GM19467 (cell line): ENCODE measurements around the gene CEP192.
"Not testable (repeated sequence)": the region's sequence is repeated elsewhere in the genome, so short reads cannot be mapped to it uniquely, and the experiment has no call there.

Experiments
- ATAC-seq: cut with Tn5 transposase; IDR thresholded peaks from one replicate; pipeline ENCODE4 v1.9.1; 2021; ENCODE audit warnings: mild to moderate bottlenecking, moderate library complexity; ENCODE audit not compliant: unreplicated experiment

Gene CEP192

DNA sequence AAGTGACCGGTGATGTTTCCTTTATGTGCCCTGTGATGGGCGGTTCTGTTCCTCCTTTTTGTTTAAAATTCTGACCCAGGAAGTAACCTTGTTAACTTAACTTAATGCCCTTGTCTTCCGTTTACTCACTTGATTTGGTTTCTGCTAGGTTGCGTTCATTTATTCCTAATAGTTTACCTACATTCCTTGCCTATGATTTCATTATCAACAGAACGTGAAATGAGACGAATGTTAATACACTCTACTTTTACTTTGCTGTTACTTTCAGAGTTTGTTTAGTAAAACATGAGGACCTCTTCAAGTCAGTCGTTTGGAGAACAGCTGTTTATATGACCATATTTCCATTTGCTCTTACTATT is 638 bp downstream of the CEP192 start:
- no peak for ATAC-seq

DNA sequence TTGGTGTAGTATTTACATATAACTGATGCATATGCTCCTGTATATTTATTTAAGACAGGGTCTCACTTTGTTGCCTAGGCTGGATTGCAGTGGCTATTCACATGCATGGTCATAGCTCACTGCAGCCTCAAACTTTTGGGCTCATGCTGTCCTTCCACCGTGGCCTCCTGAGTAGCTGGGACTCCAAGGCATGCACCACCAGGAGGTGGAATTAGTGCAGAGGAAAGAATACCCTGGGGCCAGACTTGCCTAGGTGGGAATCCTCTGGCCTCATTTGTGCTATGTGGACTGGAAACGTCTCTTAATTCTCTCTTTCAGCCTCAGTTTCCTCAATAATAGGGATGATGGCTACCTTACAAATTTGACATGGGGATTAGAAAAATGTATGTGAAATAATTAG is 2.3 kb downstream of the CEP192 start:
- ATAC-seq: no peak

DNA sequence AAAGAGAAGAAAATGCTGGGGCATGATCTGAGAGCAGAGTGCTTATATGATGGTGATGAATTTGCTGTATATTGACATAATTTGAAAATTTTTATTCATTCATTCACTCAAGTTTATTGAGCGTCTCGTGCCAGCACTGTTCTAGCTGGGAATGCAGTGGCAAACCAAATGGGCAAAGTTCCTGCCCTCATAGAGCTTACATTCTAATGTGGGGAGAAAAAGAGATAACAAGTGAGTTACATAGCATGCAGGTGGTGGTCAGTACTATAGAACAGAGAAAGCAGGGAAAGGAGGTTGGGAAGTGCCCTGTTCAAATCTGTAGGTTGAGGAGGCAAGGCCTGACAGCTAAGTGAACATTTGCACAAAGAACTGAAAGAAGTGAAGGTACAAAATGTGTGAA is 4.3 kb downstream of the CEP192 start:
- no peak for ATAC-seq

DNA sequence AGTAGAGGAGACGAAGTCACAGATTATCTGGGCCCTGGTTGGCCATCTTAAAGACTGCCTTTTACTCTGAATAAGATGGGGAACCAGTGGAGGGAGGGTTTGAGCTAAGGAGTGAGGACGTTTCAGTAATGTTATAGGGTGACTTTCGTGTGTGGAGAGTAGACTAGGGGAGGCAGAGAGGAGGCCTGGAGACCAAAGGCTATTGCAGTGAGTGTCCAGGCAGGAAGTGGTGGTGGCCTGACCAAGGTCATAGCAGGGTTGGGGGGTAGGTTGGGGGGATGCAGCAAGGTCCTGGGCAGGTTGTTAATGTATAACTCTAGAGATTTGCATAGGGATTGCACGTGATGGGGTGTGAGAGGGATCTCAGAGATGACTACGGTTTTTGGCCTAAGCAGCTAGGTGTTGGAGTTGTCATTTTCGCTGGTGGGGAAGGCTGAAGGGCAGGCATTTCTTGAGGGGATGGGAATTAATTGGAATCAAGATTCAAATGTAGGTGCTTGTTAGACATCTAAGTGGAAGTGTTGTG is 4.9 kb downstream of the CEP192 start:
- ATAC-seq: no peak

DNA sequence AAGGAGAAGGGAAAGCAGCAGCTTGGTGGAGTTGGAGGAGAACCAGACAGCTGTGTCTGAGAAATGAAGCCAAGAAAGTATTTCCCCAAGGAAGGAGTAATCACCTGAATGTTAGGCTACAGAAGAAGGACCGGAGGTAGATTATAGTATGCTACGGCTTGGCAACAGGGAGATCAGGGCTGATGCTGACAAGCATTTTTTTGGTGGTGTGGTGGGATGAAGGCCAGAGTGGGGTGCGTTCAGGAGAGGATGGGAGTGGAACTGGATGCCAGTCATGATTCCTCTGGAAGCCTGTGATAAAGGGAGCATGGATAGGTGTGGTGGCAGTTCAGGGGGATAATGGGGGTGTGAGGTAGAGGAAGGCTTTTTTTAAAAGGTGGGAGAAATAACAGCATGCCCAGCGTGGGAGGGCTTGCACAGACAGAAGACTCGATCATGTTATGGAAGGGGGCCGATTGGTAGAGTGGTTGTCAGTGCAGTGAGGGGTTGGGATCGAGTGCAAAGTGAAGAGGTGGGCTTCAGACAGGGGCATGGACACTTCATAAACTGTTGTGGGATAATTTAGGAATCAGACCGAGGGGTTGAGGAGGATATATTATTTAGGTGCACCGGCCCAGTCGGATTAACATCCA is 5.6 kb downstream of the CEP192 start:
- no peak for ATAC-seq

DNA sequence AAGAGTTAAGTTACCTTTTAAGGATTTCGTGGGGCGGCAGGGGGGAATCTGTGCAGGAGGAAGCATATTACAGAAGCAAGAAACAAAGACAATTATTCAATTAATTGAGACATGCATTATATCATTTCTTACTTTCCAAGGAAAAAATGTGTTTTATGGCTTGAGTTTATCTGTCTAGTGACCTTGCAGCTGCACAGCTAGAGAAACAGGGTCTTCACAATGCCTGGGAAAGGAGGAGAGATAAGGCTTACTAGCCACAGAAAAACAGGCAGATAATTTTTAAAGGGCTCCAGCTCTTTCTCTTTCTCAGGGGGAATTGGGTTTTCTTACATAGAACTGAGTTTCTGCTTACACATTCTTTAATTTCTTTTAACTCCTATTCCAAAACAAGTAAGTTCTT is 6.2 kb downstream of the CEP192 start:
- not testable (repeated sequence) for ATAC-seq

DNA sequence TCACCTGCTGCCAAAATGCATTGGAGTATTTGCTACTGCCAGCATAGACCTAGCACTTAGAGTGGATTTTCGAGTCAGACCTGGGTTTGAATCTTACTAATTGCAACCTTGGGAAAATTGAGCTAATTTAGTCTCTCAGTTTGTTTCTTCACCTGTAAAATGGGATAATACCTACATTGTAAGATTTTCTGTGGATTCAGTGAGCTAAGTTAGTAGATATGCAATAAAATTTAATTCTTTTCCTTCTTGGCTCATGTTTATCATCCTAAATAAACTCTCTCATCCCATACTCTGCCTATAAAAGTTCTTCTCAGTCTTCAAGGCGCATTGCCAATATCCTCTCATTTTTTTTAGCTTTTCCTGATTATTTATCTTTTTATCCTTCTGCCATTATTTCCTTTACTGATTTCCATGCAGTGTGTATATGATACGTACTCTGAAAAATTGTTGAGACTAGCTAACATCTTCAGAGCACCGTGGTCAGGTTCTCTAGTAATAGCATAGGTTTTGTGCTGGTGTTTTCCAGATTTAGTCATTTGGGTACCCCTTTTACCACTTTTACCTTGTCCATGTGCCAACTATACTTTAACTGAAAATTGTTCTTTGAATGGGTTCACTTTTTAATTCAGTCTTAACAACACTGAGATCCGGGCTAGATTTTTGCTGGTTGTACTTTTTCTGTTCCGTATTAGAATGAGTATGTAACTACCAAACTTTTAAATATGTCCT is 7.3 kb downstream of the CEP192 start:
- no peak for ATAC-seq

DNA sequence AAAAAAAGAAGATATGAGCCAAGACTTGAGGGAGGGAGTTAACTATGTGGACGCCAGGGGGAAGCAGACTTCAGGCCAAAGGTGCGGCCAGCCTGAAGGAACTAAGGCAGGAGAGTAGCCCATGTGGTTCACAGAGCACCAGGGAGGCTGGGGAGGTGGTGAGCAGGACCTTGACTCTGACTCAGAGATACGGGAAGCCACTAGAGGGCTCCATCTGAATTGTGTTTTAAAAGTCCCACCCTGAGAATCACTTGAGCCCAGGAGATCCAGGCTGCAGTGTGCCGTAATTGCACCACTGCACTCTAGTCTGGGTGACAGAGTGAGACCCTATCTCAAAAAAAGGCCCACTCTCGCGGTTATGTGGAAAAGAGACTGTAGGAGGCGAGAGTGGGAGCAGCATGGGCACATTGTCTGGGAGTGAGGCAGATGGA is 12.3 kb downstream of the CEP192 start:
- ATAC-seq: no peak

DNA sequence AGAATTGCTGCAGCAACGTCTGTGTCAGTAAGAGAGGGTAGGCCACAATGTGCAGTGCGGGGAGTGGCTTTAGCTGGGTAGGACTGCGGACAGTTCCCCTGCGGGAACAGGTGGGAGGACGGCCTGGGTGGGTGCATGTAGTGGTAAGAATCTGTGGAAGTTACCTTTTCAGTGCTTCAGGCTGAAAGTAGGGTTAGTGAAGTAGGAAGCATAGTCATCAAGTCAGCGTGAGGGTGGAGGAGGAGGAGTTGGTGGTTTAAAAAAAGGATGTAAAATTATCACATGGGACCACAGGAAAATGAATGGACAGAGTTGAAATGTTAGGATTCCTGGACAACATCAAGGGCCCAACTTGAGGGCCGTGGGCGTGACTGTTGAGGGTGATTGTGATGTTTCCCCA is 13.2 kb downstream of the CEP192 start:
- no peak for ATAC-seq

DNA sequence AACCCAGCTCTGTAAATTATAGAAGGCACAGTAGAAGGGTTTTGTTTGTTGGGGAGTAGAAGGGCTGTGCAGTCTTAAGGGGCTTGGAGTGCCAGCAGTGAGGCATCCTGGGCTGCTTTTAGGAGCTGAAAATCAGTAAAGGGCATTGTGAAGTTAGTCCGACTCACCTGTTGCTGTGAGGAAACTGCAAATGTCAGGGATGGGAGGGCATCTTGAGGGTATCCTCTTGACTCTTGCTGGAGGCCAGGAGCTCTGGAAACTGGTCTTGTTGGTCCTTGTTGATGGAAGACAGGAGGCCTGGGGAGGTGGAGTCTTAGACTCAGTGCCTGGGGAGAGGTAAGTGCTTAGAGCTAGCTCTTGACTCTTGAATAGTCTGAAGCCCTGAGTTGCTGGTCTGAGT is 14.1 kb downstream of the CEP192 start:
- ATAC-seq: no peak

DNA sequence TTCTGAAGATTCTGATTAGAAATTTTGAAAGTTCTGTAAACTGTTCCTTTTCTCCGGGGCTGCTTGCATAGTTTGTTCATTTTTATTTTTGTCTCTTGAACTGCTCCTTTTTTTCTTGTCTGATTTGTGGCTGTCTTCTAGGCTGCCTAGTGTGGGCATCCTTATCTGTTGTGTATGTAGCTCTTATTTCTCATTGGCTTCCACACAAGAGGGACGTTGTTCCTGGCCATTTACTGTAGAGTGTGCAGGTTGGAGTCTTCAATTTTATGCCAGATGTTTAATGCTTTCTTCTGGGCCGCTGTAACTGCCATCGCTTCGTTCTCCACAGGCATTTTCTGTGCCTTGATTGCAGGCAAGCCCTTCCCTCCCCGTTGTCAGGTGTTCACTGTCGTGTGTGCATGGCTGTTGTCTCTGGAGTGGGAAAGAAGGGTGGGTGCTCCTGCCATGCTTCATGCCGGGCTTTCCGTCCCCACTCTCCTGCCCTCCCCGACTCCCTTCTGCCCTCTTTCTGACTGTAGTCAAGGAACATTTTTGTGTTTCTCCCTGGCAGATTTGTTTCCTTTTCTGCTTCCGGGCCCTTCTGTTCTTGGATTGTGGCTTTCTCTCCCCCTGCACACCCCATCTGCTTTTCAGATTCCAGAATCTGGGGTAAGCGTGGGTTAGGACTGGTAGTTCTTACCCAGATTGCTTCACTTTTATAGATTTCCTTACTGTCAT is 15.5 kb downstream of the CEP192 start:
- no peak for ATAC-seq

DNA sequence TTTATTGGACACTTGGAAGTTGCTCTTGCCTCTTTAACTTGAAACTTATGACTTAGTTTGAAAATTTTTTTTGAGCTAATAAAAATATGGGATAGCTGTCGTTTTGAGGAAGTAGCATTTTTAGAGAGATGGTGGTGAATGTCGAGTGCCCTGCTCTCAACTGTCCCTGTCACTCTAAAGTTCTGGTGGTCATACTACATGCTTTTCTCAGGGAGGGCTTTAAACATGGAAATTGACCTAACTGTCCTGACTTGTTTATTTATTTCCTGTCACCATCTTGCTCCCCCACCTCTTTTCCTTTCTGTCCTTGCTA is 16.0 kb downstream of the CEP192 start:
- ATAC-seq: no peak

DNA sequence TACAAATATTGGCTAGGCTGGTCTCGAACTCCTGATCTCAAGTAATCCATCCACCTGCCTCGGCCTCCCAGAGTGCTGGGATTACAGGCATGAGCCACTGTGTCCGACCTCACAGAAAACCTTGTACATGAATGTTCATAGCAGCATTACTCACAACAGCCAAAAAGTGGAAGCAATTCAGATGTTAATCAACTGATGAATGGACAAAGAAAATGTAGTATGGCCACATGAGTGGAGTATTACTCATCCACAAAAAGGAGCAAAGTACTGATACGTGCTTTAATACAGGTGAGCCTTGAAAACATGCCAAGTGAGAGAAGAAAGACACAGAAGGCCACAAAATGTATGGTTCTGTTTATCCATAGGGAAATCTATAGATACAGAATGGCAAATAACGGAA is 20.6 kb downstream of the CEP192 start:
- no peak for ATAC-seq

DNA sequence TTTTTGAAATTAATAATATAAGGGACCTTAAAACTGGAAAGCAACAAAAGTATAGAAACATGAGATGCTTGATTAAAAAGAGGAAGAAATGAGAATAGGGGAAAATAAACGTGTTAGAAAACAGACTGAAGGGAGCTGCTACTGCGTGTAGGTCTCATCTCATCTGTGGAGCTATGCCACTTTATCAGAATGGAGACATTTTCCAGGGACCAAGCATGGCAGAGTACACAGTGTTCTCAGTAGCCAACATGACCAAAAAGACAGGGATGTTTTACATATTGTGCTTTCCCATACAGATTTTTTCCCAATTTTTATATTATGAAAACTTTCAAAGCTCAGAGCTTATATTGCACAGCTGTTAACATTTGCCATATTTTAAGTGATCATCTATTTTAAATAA is 23.1 kb downstream of the CEP192 start:
- ATAC-seq: no peak

DNA sequence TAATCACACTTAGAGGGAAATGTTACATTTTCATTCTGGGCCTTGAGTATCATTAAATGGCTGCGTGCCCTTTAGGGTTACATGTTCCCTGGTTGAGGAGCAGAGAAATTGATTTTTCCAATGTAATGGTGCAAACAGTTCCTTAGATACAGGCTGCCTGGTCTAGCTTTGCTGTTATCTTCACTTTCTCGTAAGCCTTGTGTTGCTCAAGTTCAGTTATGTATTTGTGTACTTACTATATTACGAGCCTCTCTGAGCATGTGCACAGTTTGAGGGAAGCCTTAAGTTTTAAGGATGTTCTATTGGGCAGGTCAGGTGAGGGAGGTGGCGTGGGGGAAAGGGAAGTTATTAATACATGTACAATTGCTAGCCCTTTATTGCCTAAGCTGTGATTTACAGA is 23.7 kb downstream of the CEP192 start:
- ATAC-seq: no peak

DNA sequence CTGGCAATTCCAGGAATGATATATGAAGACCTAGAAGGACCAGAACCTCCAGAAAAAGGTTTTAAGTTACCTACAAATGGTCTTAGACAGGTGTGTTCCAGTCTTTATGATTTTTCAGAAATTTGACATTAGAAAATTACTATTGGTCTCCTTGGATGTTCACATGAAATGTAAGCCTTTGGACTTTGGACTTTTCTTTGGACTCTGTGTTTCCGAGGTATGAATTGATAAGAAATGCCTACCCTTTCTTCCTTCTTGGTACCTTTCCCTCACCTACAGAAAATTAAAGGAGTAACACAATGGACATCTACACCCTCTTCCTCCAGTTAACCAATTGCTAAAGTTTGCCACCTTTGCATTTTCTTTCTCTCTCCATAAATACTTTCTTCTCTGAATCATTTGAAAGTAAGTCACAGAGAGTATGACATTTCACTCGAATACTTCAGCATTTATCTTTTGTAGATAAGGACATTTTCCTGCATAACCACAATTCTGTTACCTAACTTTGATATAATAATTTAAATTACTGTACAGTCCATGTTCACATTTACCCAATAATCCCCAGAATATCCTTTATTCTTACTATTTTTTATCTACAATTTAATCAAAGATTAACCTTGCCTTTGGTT is 26.2 kb downstream of the CEP192 start:
- ATAC-seq: no peak

DNA sequence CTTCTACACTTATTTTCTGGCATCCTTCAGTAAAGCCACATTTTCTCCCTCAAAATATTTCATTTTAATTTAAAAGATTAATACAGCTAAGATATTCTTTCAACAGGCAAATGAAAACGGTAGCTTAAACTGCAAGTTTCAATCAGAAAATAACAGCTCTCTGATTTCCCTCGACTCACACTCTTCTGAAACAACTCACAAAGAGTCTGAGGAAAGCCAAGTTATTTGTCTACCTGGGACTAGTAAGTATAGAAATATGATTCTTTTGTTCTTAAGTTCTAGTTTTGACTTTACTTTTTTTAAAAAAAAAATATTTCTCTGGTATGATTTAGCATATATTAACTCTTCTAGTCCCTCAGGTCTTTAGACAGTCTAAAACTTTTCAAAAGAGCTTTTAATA is 27.2 kb downstream of the CEP192 start:
- ATAC-seq: no peak

DNA sequence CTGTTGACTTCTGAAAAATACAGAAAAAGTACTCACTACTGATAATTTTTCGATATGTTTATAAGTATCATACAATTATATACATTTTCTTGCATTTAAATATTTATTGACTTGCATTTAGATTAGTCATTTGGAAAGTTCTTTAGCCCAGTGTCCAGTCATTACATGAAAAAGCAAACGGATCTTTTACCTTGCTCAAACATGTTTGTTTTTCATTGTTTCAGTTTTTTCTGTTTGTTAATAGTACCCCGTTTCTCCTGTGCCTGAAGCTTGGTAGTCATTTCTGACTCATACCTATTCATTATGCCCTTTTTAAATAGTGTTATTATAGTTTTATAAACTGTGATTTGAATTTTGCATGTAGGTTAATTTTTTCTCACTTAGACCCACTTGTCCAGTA is 28.1 kb downstream of the CEP192 start:
- no peak for ATAC-seq

DNA sequence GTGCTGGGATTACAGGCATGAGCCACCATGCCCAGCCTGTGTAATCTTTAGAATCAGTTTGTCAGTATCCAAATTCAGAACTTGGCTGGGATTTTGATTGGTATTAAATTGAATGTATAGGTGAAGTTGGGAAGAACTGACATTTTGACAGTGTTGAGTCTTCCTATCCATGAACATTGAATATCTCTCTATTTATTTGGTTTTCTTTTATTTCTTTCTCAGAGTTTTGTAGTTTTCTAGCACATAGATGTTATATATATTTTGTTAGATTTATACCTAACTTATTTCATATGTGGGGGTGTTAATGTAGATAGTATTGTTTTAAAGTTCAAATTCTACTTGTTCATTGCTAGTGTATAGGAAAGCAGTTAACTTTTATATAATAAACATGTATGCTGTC is 31.5 kb downstream of the CEP192 start:
- ATAC-seq: no peak

DNA sequence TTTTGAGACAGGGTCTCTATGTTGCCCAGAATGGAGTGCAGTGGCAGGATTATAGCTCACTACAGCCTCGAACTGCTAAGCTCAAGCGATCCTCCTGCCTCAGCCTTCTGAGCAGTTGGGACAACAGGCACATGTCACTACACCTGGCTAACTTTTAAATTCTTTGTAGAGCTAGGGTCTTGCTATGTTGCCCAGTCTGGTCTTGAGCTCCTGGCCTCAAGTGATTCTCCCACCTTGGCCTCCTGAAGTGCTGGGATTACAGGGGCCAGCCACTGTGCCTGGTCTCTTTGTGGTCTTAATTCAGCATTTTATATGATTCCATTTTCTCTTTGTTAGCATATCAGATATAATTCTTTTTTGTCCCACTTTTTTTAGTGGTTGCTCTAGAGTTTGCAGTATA is 34.1 kb downstream of the CEP192 start:
- no peak for ATAC-seq

DNA sequence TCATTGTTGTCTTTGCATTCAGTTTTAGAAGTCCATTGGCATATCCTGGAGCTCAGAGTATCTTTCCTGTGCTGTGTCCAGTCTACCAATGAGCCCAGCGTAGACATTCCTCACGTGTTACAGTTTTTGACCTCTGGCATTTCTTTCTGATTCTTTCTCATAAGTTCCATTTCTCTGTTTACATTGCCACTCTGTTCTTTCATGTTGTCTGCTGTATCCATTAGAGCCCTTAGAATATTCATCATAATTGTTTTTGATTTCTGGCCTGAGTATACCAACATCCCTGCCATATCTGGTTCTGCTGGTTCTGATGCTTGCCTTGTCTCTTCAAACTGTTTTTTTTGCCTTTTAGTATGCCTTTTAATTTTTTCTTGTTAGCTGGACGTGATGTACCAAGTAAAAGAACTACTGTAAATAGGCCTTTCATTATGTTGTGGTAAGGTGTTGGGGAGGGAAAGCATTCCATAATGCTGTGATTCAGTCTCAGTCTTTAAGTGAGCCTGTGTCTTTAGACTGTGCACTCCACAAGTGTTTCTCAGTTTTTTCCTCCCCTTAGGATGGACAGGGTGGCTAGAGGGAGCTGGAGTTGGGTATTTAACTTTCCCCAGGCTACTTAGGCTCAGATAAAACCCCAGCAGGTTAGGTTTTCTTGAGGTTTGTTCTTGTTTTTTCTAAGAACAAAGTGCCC is 35.6 kb downstream of the CEP192 start:
- no peak for ATAC-seq
